IMR-90 (cell line): Measurements from ENCODE around the gene PLEKHB1. TPM values are rescaled to one million over a fixed set of nuclear protein-coding genes. Genes with fewer than 3 reads are reported as not detected.

Experiments used
- ATAC-seq: fragments of 200-7000 bp; cut with Tn5 transposase; 2 replicates; pipeline ENCODE4 v1.9.1; 2020; ENCODE audit warnings: low read depth, mild to moderate bottlenecking, moderate library complexity
- BruUV-seq: library from RNA; stranded (reverse); fragments of 400-500 nt; replicated peaks from 2 replicates; lab custom pipeline; 2021; lab: Mats Ljungman, UMichigan
- CTCF ChIA-PET: fragments of 300-600 bp; formaldehyde crosslinking; extraction: SDS; loops from one replicate; lab custom pipeline; 2021; ENCODE audit warnings: antibody characterized with exemption; lab: Yijun Ruan, JAX
- POLR2A ChIA-PET: fragments of 300-600 bp; sonication (Branson Sonifier 250); formaldehyde crosslinking; loops from one replicate; lab custom pipeline; 2022; ENCODE audit warnings: antibody characterized with exemption; ENCODE audit not compliant: unreplicated experiment; lab: Charles Lee
- DNase-seq: peaks from one replicate; pipeline ENCODE4 v3.0.0; 2013
- H2AFZ ChIP-seq: replicated peaks from 2 replicates; pipeline ENCODE3; 2013; ENCODE audit warnings: low read length, mild to moderate bottlenecking; ENCODE audit not compliant: poor library complexity
- H2AK5ac ChIP-seq: 2 replicates; pipeline ENCODE4 v1.6.1; 2013; ENCODE audit warnings: low read depth, low read length, inconsistent platforms
- H2AK9ac ChIP-seq: replicated peaks from 2 replicates; pipeline ENCODE3; 2013; ENCODE audit warnings: mild to moderate bottlenecking, low read depth, low read length, moderate library complexity; ENCODE audit not compliant: poor library complexity
- H2BK120ac ChIP-seq: 2 replicates; pipeline ENCODE4 v1.6.1; 2013; ENCODE audit warnings: low read depth, low read length, inconsistent platforms
- H2BK15ac ChIP-seq: 3 replicates; pipeline ENCODE4 v1.6.1; 2013; ENCODE audit warnings: low read depth, low read length, inconsistent platforms
- H2BK20ac ChIP-seq: 2 replicates; pipeline ENCODE4 v1.6.1; 2013; ENCODE audit warnings: low read depth, mild to moderate bottlenecking, inconsistent platforms, low read length, moderate library complexity
- H2BK5ac ChIP-seq: 2 replicates; pipeline ENCODE4 v1.6.1; 2013; ENCODE audit warnings: mild to moderate bottlenecking, low read depth, low read length, inconsistent platforms; ENCODE audit not compliant: poor library complexity, severe bottlenecking
- H3K14ac ChIP-seq: replicated peaks from 2 replicates; pipeline ENCODE4 v1.6.1; 2013; ENCODE audit warnings: low read depth, low read length, inconsistent platforms
- H3K18ac ChIP-seq: 2 replicates; pipeline ENCODE4 v1.6.1; 2013; ENCODE audit warnings: low read depth, low read length, control low read depth
- H3K23ac ChIP-seq: 2 replicates; pipeline ENCODE4 v1.6.1; 2013; ENCODE audit warnings: low read depth, low read length, inconsistent platforms
- H3K27ac ChIP-seq: 2 replicates; pipeline ENCODE4 v1.5.1; 2013; ENCODE audit warnings: mild to moderate bottlenecking, control low read depth, low read length; ENCODE audit not compliant: insufficient read depth
- H3K27me3 ChIP-seq: 2 replicates; pipeline ENCODE4 v1.6.1; 2013; ENCODE audit warnings: low read length; ENCODE audit not compliant: control insufficient read depth, insufficient read depth
- H3K36me3 ChIP-seq: 2 replicates; pipeline ENCODE4 v1.6.1; 2013; ENCODE audit warnings: low read length, mixed read lengths; ENCODE audit not compliant: control insufficient read depth, insufficient read depth
- H3K4ac ChIP-seq: 2 replicates; pipeline ENCODE4 v1.6.1; 2013; ENCODE audit warnings: low read depth, low read length, inconsistent platforms
- H3K4me1 ChIP-seq: 2 replicates; pipeline ENCODE4 v1.6.1; 2013; ENCODE audit warnings: low read length, mixed read lengths; ENCODE audit not compliant: control insufficient read depth, insufficient read depth
- H3K4me2 ChIP-seq: 2 replicates; pipeline ENCODE4 v1.6.1; 2013; ENCODE audit warnings: low read depth, mild to moderate bottlenecking, control low read depth, low read length, moderate library complexity
- H3K4me3 ChIP-seq: 2 replicates; pipeline ENCODE4 v1.5.1; 2013; ENCODE audit warnings: low read depth, mild to moderate bottlenecking, control low read depth, low read length, moderate library complexity; ENCODE audit not compliant: insufficient read depth
- H3K56ac ChIP-seq: 2 replicates; pipeline ENCODE4 v1.6.1; 2013; ENCODE audit warnings: low read length, inconsistent platforms; ENCODE audit not compliant: insufficient read depth; ENCODE audit errors: extremely low read depth
- H3K79me1 ChIP-seq, 2 experiments: 2 replicates each; pipeline ENCODE4 v1.6.1; 2013; ENCODE audit warnings: low read length in 2 of 2, inconsistent platforms in 1 of 2, low read depth in 1 of 2
- H3K9ac ChIP-seq: 2 replicates; pipeline ENCODE4 v1.6.1; 2013; ENCODE audit warnings: low read depth, low read length, control low read depth
- H3K9me1 ChIP-seq: 2 replicates; pipeline ENCODE4 v1.6.1; 2013; ENCODE audit warnings: low read length, inconsistent platforms; ENCODE audit not compliant: insufficient read depth
- H3K9me3 ChIP-seq: 2 replicates; pipeline ENCODE4 v1.6.1; 2013; ENCODE audit warnings: low read length; ENCODE audit not compliant: control insufficient read depth, insufficient read depth
- H4K20me1 ChIP-seq: 2 replicates; pipeline ENCODE4 v1.6.1; 2013; ENCODE audit warnings: low read length, inconsistent platforms; ENCODE audit not compliant: insufficient read depth
- H4K5ac ChIP-seq: 2 replicates; pipeline ENCODE4 v1.6.1; 2013; ENCODE audit warnings: mild to moderate bottlenecking, low read depth, low read length, control low read depth
- H4K8ac ChIP-seq, 2 experiments: 2 replicates each; pipeline ENCODE4 v1.6.1; 2013; ENCODE audit warnings: low read depth in 2 of 2, low read length in 2 of 2, control low read depth in 1 of 2, inconsistent platforms in 1 of 2
- H4K91ac ChIP-seq: 2 replicates; pipeline ENCODE4 v1.6.1; 2013; ENCODE audit warnings: low read depth, low read length, inconsistent platforms; ENCODE audit not compliant: insufficient read depth
- FOS ChIP-seq: fragments of 150-350 bp; IDR thresholded peaks from 2 replicates; pipeline ENCODE4 v1.6.1; 2016; ENCODE audit warnings: low read depth, low read length
- MAFK ChIP-seq: IDR thresholded peaks from 2 replicates; pipeline ENCODE4 v1.6.1; 2012; ENCODE audit warnings: low read depth, low read length, improper control_type of control experiment
- NFE2L2 ChIP-seq: fragments of 150-350 bp; IDR thresholded peaks from 2 replicates; pipeline ENCODE4 v1.6.1; 2016; ENCODE audit warnings: low read depth, mild to moderate bottlenecking, low read length
- POLR2A ChIP-seq: IDR thresholded peaks from 2 replicates; pipeline ENCODE4 v1.6.1; 2012; ENCODE audit warnings: mild to moderate bottlenecking, low read depth, low read length
- RCOR1 ChIP-seq: IDR thresholded peaks from 2 replicates; pipeline ENCODE4 v1.6.1; 2012; ENCODE audit warnings: mild to moderate bottlenecking, low read length, improper control_type of control experiment; ENCODE audit not compliant: insufficient replicate concordance
- WGBS, 2 experiments: methylation state at CpG; one replicate each; pipeline versions ENCODE4 v1.1.5 to v1.1.7; 2013; ENCODE audit warnings: missing lambda C conversion rate in 2 of 2; ENCODE audit not compliant: insufficient read length in 1 of 2; ENCODE audit errors: extremely low coverage in 2 of 2; 5-methylcytosine and 5-hydroxymethylcytosine counted together
- dilution Hi-C: fragments of 300-500 bp; cut with HindIII; formaldehyde crosslinking; loops from one replicate; pipeline ENCODE4 v1.14.3; 2018; ENCODE audit warnings: low sequenced_read_pairs; ENCODE audit not compliant: unreplicated experiment
- in situ Hi-C: fragments of 300-500 bp; cut with MboI; formaldehyde crosslinking; loops from 3 replicates; pipeline ENCODE4 v1.14.3; 2019; ENCODE audit warnings: low sequenced_read_pairs, inconsistent platforms, mixed read lengths
- intact Hi-C: fragments of 100-400 bp; cut with micrococcal nuclease; formaldehyde crosslinking; loops from 2 replicates; pipeline ENCODE4 v1.10.0; 2022
- polyA plus RNA-seq, 3 experiments: library from polyadenylated mRNA; depleted of rRNA; stranded (reverse); fragments of >200 nt; gene quantifications; 2 replicates each; pipeline ENCODE4 v1.2.3, GENCODE V29; 2012; ENCODE audit warnings: low replicate concordance in 1 of 3
- total RNA-seq: library from RNA; depleted of rRNA; stranded (reverse); fragments of >200 nt; gene quantifications from 2 replicates; pipeline ENCODE4 v1.2.3, GENCODE V29; 2012
- TF ChIP-seq, protein P1 (sequence below): conservative IDR thresholded peaks from 2 replicates; pipeline ENCODE4 v1.5.1; 2012; ENCODE audit warnings: mild to moderate bottlenecking, low read depth, low read length, improper control_type of control experiment
- TF ChIP-seq, protein P2 (sequence below): fragments of 150-350 bp; IDR thresholded peaks from 2 replicates; pipeline ENCODE4 v1.6.1; 2017; ENCODE audit warnings: mild to moderate bottlenecking, antibody characterized with exemption, low read length, low read depth

Gene PLEKHB1
- total and polyA plus RNA-seq, 2 of the 4 experiments (the other 2 are of a cell fraction) = 0.36 to 0.86 TPM

GRCh38 chr11:73656985-73657384 lies 10.6 kb downstream of the PLEKHB1 start:
- Histone ChIP-seq H2AFZ (no peak overlapping the region), H3K14ac (no peak overlapping the region), H4K5ac (no peak overlapping the region), H4K20me1 (no peaks in the 10 kb centered on the region), H3K4me1 (no peaks in the 10 kb centered on the region), H2BK120ac (no peak overlapping the region), H3K9ac (no peak overlapping the region), H3K4me3 (no peak overlapping the region), H2AK9ac (no peak overlapping the region), H2AK5ac (no peak overlapping the region), H3K27ac (no peak overlapping the region), H3K56ac (no peak overlapping the region), H3K27me3 (0 out of 2 replicates have a peak, but pooled peaks cover 3% of the 10 kb centered on the region), H3K9me1 (peaks cover 5% of the 10 kb centered on the region; the same call in 1 of the 2 replicates), H3K4ac (no peak overlapping the region), H3K23ac (no peak overlapping the region), H2BK15ac (no peak overlapping the region), H3K18ac (no peak overlapping the region), H3K36me3 (no peaks in the 10 kb centered on the region), H4K8ac (no peak overlapping the region), H2BK5ac (no peak overlapping the region), H4K91ac (no peak overlapping the region), H3K9me3 (no peaks in the 10 kb centered on the region), H3K79me1 (no peaks in the 10 kb centered on the region), H3K4me2 (no peak overlapping the region), H2BK20ac (no peak overlapping the region)
- WGBS, 2 experiments = no CpG with 5 or more reads among the region's 3 CpGs
- in situ Hi-C loops (loop anchor here (5.0 kb wide), 1 partner anchor 255 kb away; no protein-coding TSS in a partner anchor), dilution Hi-C loops (no loop called here), intact Hi-C loops (no loop called here)
- no TSS peak for BruUV-seq
- no peak for ATAC-seq
- DNase-seq = no peak
- POLR2A ChIA-PET = no interaction called here
- TF ChIP-seq POLR2A = no peak
- TF ChIP-seq MAFK = no peak
- TF ChIP-seq, protein P1, sequence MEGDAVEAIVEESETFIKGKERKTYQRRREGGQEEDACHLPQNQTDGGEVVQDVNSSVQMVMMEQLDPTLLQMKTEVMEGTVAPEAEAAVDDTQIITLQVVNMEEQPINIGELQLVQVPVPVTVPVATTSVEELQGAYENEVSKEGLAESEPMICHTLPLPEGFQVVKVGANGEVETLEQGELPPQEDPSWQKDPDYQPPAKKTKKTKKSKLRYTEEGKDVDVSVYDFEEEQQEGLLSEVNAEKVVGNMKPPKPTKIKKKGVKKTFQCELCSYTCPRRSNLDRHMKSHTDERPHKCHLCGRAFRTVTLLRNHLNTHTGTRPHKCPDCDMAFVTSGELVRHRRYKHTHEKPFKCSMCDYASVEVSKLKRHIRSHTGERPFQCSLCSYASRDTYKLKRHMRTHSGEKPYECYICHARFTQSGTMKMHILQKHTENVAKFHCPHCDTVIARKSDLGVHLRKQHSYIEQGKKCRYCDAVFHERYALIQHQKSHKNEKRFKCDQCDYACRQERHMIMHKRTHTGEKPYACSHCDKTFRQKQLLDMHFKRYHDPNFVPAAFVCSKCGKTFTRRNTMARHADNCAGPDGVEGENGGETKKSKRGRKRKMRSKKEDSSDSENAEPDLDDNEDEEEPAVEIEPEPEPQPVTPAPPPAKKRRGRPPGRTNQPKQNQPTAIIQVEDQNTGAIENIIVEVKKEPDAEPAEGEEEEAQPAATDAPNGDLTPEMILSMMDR = no peak
- TF ChIP-seq RCOR1 = no peak
- TF ChIP-seq FOS = no peak
- TF ChIP-seq, protein P2, sequence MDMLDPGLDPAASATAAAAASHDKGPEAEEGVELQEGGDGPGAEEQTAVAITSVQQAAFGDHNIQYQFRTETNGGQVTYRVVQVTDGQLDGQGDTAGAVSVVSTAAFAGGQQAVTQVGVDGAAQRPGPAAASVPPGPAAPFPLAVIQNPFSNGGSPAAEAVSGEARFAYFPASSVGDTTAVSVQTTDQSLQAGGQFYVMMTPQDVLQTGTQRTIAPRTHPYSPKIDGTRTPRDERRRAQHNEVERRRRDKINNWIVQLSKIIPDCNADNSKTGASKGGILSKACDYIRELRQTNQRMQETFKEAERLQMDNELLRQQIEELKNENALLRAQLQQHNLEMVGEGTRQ = no peak
- TF ChIP-seq NFE2L2 = no peak
- CTCF ChIA-PET = no interaction called here
